Measurements from ENCODE around the gene PSMA7. TPM values are rescaled to one million over a fixed set of nuclear protein-coding genes. Genes with fewer than 3 reads are reported as not detected.

Gene PSMA7
- polyA plus RNA-seq, 1 of the 3 experiments (the other 2 are of a cell fraction), result 801 TPM

DNA sequence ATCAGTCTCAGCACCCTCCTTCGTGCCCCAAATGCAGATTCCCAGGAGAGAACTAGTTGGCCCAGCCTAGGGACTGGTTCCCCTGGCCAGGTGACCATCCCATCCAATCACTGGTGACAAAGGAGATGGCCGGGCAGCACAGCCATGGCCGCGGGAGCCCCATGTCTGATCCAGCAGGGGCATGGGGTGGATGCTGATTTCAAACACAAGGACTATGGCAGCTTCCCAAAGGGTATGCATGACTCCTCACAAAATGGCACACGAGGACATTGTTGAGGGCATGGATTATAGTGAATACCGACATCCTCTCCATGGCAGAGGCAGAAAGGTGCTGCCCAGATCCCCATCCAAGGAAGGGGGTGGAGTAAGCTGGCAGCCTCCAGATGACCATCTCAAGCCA is 30.8 kb downstream of the PSMA7 start:
- Histone ChIP-seq H3K36me3 (replicated peaks in 1 of 2; ENCODE audit: control insufficient read depth in 1 of 2, insufficient read depth in 2 of 2, low read length in 1 of 2) (no peaks in the 10 kb centered on the region), H3K27me3 (ENCODE audit: insufficient read depth) (no peaks in the 10 kb centered on the region), H3K4me3 (ENCODE audit: low read depth in 2 of 2, low read length in 1 of 2) (no peak overlapping the region), H3K4me2 (no peak overlapping the region), H3K9ac (no peak overlapping the region), H4K20me1 (ENCODE audit: insufficient read depth) (no peaks in the 10 kb centered on the region), H3K27ac (ENCODE audit: low read depth in 2 of 2, low read length in 1 of 2) (no peak overlapping the region), H3K4me1 (ENCODE audit: control insufficient read depth in 1 of 2, insufficient read depth in 2 of 2, low read depth in 1 of 2, low read length in 1 of 2) (peaks cover 0 to 14% of the 10 kb centered on the region in 2 experiments; a peak in 1 of 4 replicates), H3F3A (replicated peaks; ENCODE audit: insufficient read depth) (no peaks in the 10 kb centered on the region), H3K79me2 (ENCODE audit: insufficient read depth) (no peaks in the 10 kb centered on the region), H3K9me2 (no peaks in the 10 kb centered on the region), H3K9me3 (0 out of 2 replicates have a peak, but pooled peaks cover 4% of the 10 kb centered on the region), H2AFZ (ENCODE audit: low read depth) (no peak overlapping the region)
- POLR2A ChIA-PET, result interaction anchor here (1.3 kb wide), 1 partner anchor 10 kb away, joined by 5 read pairs; the partner anchor contains the start of gene LSM14B
- TF ChIP-seq EP300 (IDR thresholded peaks at IDR 0.05; ENCODE audit: borderline replicate concordance in 1 of 2, low read depth in 1 of 2, low read length in 1 of 2) (no peak), TCF12 (IDR thresholded peaks at IDR 0.05) (no peak), MEF2A (IDR thresholded peaks at IDR 0.05; ENCODE audit: borderline replicate concordance, low read depth) (no peak)
- DNase-seq, result no peak
- CTCF ChIA-PET, result interaction anchor here (1.1 to 1.5 kb wide), 3 partner anchors 23 to 102 kb away, joined by 3 to 4 read pairs (median 3); no protein-coding TSS in a partner anchor
- 28% methylated on average over 3 of the region's 6 CpGs for WGBS (ENCODE audit: low lambda C conversion rate)

DNA sequence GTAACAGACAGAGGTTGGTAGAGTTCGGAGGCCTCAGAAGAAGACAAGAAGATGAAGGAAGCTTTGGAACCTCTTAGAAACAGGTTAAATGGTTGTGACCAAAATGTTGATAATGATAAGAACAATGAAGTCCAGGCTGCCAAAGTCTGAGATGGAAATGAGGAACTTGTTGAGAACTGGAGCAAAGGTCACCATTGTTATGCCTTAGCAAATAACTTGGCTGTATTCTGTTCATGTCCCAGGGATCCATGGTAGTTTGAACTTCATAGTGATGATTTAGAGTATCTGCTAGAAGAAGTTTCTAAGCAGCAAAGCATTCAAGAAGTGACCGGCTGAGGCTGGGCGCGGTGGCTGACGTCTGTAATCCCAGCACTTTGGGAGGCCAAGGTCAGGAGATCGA is 32.0 kb downstream of the PSMA7 start:
- no peaks in the 10 kb centered on the region for H3K9me2 ChIP-seq
- no peaks in the 10 kb centered on the region for H3K36me3 ChIP-seq (replicated peaks in 1 of 2; ENCODE audit: control insufficient read depth in 1 of 2, insufficient read depth in 2 of 2, low read length in 1 of 2)
- no peak overlapping the region for H3K9ac ChIP-seq
- H3F3A ChIP-seq (replicated peaks; ENCODE audit: insufficient read depth), result no peaks in the 10 kb centered on the region
- ChIA-PET CTCF (no interaction called here), POLR2A (no interaction called here)
- H3K27me3 ChIP-seq (ENCODE audit: insufficient read depth), result no peaks in the 10 kb centered on the region
- no peaks in the 10 kb centered on the region for H4K20me1 ChIP-seq (ENCODE audit: insufficient read depth)
- no peak for TF ChIP-seq YY1 (IDR thresholded peaks at IDR 0.05; ENCODE audit: low read depth)
- no peak for TF ChIP-seq NFIC (IDR thresholded peaks at IDR 0.05; ENCODE audit: borderline replicate concordance)
- no peak for TF ChIP-seq CHD2 (IDR thresholded peaks at IDR 0.05; ENCODE audit: low read length, partially characterized antibody)
- TF ChIP-seq GABPA (IDR thresholded peaks at IDR 0.05; ENCODE audit: low read depth), result no peak
- no peak for TF ChIP-seq MAX (IDR thresholded peaks at IDR 0.05; ENCODE audit: low read depth)
- TF ChIP-seq TAF1 (IDR thresholded peaks at IDR 0.05; ENCODE audit: borderline replicate concordance, low read depth, low read length), result no peak
- no peak for TF ChIP-seq FOSL2 (IDR thresholded peaks at IDR 0.05; ENCODE audit: borderline replicate concordance, low read depth)
- TF ChIP-seq RXRA (IDR thresholded peaks at IDR 0.05; ENCODE audit: borderline replicate concordance, low read depth), result no peak
- TF ChIP-seq TCF12 (IDR thresholded peaks at IDR 0.05), result no peak
- no peak for TF ChIP-seq MEF2A (IDR thresholded peaks at IDR 0.05; ENCODE audit: borderline replicate concordance, low read depth)
- TF ChIP-seq JUND (IDR thresholded peaks at IDR 0.05), result no peak
- TF ChIP-seq RFX5 (IDR thresholded peaks at IDR 0.05; ENCODE audit: low read length), result no peak
- TF ChIP-seq POLR2AphosphoS5 (IDR thresholded peaks at IDR 0.05; ENCODE audit: low read depth, low read length), result no peak
- TF ChIP-seq, protein P1, sequence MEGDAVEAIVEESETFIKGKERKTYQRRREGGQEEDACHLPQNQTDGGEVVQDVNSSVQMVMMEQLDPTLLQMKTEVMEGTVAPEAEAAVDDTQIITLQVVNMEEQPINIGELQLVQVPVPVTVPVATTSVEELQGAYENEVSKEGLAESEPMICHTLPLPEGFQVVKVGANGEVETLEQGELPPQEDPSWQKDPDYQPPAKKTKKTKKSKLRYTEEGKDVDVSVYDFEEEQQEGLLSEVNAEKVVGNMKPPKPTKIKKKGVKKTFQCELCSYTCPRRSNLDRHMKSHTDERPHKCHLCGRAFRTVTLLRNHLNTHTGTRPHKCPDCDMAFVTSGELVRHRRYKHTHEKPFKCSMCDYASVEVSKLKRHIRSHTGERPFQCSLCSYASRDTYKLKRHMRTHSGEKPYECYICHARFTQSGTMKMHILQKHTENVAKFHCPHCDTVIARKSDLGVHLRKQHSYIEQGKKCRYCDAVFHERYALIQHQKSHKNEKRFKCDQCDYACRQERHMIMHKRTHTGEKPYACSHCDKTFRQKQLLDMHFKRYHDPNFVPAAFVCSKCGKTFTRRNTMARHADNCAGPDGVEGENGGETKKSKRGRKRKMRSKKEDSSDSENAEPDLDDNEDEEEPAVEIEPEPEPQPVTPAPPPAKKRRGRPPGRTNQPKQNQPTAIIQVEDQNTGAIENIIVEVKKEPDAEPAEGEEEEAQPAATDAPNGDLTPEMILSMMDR (IDR thresholded peaks at IDR 0.05), result no peak
- TF ChIP-seq NRF1 (IDR thresholded peaks at IDR 0.05; ENCODE audit: low read depth, low read length), result no peak
- no peak for TF ChIP-seq REST (IDR thresholded peaks at IDR 0.05; ENCODE audit: low read depth, low read length)
- TF ChIP-seq SMC3 (IDR thresholded peaks at IDR 0.05; ENCODE audit: low read depth, low read length), result no peak
- H3K4me1 ChIP-seq (ENCODE audit: control insufficient read depth in 1 of 2, insufficient read depth in 2 of 2, low read depth in 1 of 2, low read length in 1 of 2), result peaks cover 0 to 7% of the 10 kb centered on the region in 2 experiments; a peak in 1 of 4 replicates
- no peak overlapping the region for H3K4me3 ChIP-seq (ENCODE audit: low read depth in 2 of 2, low read length in 1 of 2)
- DNase-seq, result no peak
- no peak overlapping the region for H3K27ac ChIP-seq (ENCODE audit: low read depth in 2 of 2, low read length in 1 of 2)
- WGBS (ENCODE audit: low lambda C conversion rate), result 80% methylated on average over 6 of the region's 6 CpGs
- H3K79me2 ChIP-seq (ENCODE audit: insufficient read depth), result no peaks in the 10 kb centered on the region
- H3K4me2 ChIP-seq, result no peak overlapping the region
- H3K9me3 ChIP-seq, result 0 out of 2 replicates have a peak, but pooled peaks cover 4% of the 10 kb centered on the region
- H2AFZ ChIP-seq (ENCODE audit: low read depth), result no peak overlapping the region
